ENCODE data around the gene PWWP2B.

PWWP2B gene

DNA sequence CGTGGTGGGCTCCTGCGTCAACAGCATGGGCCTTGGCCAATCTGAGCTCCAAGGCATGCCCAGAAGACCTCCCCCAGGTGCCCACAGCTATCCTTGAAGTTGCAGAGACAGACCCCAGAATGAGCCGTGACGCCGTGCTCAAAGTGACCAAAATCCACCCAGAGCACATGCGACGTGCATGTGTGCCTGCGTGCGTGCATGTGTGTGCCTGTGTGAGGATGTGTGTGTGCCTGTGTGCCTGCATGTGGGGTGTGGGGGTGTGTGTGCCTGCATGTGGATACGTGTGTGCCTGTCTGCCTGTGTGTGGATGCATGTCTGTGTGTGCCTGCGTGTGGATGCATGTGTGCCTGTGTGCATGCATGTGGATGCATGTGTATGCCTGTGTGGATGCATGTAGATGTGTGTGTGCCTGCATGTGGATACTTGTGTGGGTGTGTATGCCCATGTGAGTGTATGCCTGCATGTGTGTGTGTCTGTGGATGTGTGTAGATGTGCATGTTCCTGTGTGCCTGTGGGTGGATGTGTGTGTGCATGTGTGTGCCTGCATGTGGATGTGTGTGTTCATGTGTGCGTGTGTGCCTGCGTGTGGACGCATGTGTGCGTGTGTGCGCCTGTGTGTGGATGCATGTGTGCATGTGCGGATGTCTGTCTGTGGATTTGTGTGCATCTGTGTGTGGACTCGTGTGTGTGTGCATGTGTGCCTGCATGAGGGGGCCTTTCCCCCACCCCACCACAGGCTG is 42.6 kb downstream of the PWWP2B start:
- no peak overlapping the region for H2AFZ ChIP-seq (ENCODE audit: low read depth, low read length)
- H3K4me3 ChIP-seq (ENCODE audit: low read length) = no peak overlapping the region
- H3K4me1 ChIP-seq (ENCODE audit: low read length) = peaks cover 9% of the 10 kb centered on the region; the same call in 1 of the 2 replicates
- no peak for TF ChIP-seq EZH2phosphoT487 (IDR thresholded peaks at IDR 0.05; ENCODE audit: low read depth)
- TF ChIP-seq, protein P1, sequence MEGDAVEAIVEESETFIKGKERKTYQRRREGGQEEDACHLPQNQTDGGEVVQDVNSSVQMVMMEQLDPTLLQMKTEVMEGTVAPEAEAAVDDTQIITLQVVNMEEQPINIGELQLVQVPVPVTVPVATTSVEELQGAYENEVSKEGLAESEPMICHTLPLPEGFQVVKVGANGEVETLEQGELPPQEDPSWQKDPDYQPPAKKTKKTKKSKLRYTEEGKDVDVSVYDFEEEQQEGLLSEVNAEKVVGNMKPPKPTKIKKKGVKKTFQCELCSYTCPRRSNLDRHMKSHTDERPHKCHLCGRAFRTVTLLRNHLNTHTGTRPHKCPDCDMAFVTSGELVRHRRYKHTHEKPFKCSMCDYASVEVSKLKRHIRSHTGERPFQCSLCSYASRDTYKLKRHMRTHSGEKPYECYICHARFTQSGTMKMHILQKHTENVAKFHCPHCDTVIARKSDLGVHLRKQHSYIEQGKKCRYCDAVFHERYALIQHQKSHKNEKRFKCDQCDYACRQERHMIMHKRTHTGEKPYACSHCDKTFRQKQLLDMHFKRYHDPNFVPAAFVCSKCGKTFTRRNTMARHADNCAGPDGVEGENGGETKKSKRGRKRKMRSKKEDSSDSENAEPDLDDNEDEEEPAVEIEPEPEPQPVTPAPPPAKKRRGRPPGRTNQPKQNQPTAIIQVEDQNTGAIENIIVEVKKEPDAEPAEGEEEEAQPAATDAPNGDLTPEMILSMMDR (IDR thresholded peaks at IDR 0.05; ENCODE audit: low read depth, low read length) = no peak
- H3K27me3 ChIP-seq (ENCODE audit: low read depth, low read length) = no peaks in the 10 kb centered on the region
- H3K9me3 ChIP-seq (ENCODE audit: insufficient read depth, low read length) = no peaks in the 10 kb centered on the region
- no peak overlapping the region for H3K9ac ChIP-seq (ENCODE audit: low read length)
- no peak overlapping the region for H3K27ac ChIP-seq (ENCODE audit: low read length)
- no peaks in the 10 kb centered on the region for H3K79me2 ChIP-seq (ENCODE audit: low read length)
- H3K4me2 ChIP-seq (ENCODE audit: low read length) = no peak overlapping the region
- H4K20me1 ChIP-seq (ENCODE audit: insufficient read depth, low read length) = no peaks in the 10 kb centered on the region
- no peaks in the 10 kb centered on the region for H3K36me3 ChIP-seq (replicated peaks; ENCODE audit: low read depth, low read length)

- Histone ChIP-seq H3K79me2 (ENCODE audit: low read length) (no peaks in the 10 kb centered on the region), H3K27ac (ENCODE audit: low read length) (no peak overlapping the region), H3K9me3 (ENCODE audit: insufficient read depth, low read length) (no peaks in the 10 kb centered on the region), H3K4me3 (ENCODE audit: low read length) (no peak overlapping the region), H3K36me3 (replicated peaks; ENCODE audit: low read depth, low read length) (no peaks in the 10 kb centered on the region), H3K27me3 (ENCODE audit: low read depth, low read length) (no peaks in the 10 kb centered on the region), H3K4me1 (ENCODE audit: low read length) (peaks cover 9% of the 10 kb centered on the region; the same call in 1 of the 2 replicates), H3K9ac (ENCODE audit: low read length) (no peak overlapping the region), H4K20me1 (ENCODE audit: insufficient read depth, low read length) (no peaks in the 10 kb centered on the region), H3K4me2 (ENCODE audit: low read length) (no peak overlapping the region), H2AFZ (ENCODE audit: low read depth, low read length) (no peak overlapping the region)
- TF ChIP-seq, protein P1 (IDR thresholded peaks at IDR 0.05; ENCODE audit: low read depth, low read length) = no peak
- no peak for TF ChIP-seq EZH2phosphoT487 (IDR thresholded peaks at IDR 0.05; ENCODE audit: low read depth)
Observed at GRCh38 chr10:132440791-132441565, 44.0 kb downstream of the PWWP2B start.

DNA sequence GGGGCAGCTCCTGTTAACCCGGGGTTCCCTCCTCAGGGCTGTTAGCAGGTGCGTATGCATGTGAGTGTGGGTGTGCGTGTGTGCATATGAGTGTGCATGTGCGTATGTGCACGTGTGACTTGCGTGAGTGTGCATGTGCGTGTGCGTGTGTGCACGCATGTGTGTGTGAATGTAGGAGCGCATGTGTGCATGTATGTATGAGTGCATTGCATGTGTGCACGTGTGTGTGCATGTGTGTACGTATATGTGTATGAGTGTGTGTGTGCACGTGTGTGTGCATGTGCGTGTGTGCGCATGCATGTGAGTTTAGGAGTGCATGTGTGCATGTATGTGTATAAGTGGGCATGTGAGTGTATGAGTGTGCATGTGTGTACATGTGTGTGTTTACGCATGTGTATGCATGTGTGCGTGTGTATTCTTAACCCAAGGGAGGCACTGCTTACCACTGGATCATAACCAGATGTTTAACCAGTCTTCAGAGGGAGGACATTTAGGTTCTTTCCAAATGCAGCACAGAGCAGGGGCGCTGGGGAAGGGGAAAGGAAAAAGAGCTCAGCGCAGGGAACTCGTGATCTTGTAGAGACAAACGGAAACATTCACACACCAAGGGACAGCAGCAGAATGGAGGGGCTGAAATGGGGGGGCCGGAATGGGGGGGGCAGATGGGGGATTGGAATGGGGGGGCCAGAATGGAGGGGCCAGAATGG is 45.0 kb downstream of the PWWP2B start:
- no peak overlapping the region for H3K4me2 ChIP-seq (ENCODE audit: low read length)
- no peaks in the 10 kb centered on the region for H3K9me3 ChIP-seq (ENCODE audit: insufficient read depth, low read length)
- TF ChIP-seq, protein P1 (IDR thresholded peaks at IDR 0.05; ENCODE audit: low read depth, low read length) = no peak
- TF ChIP-seq EZH2phosphoT487 (IDR thresholded peaks at IDR 0.05; ENCODE audit: low read depth) = no peak
- H3K27me3 ChIP-seq (ENCODE audit: low read depth, low read length) = no peaks in the 10 kb centered on the region
- H3K4me3 ChIP-seq (ENCODE audit: low read length) = no peak overlapping the region
- no peaks in the 10 kb centered on the region for H3K79me2 ChIP-seq (ENCODE audit: low read length)
- no peak overlapping the region for H3K9ac ChIP-seq (ENCODE audit: low read length)
- no peaks in the 10 kb centered on the region for H3K36me3 ChIP-seq (replicated peaks; ENCODE audit: low read depth, low read length)
- no peak overlapping the region for H2AFZ ChIP-seq (ENCODE audit: low read depth, low read length)
- H4K20me1 ChIP-seq (ENCODE audit: insufficient read depth, low read length) = no peaks in the 10 kb centered on the region
- peaks cover 17% of the 10 kb centered on the region for H3K4me1 ChIP-seq (ENCODE audit: low read length)
- H3K27ac ChIP-seq (ENCODE audit: low read length) = no peak overlapping the region

GRCh38 chr10:132442636-132443035 is 45.6 kb downstream of the PWWP2B start:
- TF ChIP-seq EZH2phosphoT487 (IDR thresholded peaks at IDR 0.05; ENCODE audit: low read depth) = no peak
- TF ChIP-seq, protein P1 (IDR thresholded peaks at IDR 0.05; ENCODE audit: low read depth, low read length) = no peak
- no peak overlapping the region for H2AFZ ChIP-seq (ENCODE audit: low read depth, low read length)
- H3K9ac ChIP-seq (ENCODE audit: low read length) = no peak overlapping the region
- H3K79me2 ChIP-seq (ENCODE audit: low read length) = no peaks in the 10 kb centered on the region
- no peak overlapping the region for H3K4me3 ChIP-seq (ENCODE audit: low read length)
- H3K9me3 ChIP-seq (ENCODE audit: insufficient read depth, low read length) = no peaks in the 10 kb centered on the region
- H3K27ac ChIP-seq (ENCODE audit: low read length) = no peak overlapping the region
- no peaks in the 10 kb centered on the region for H3K27me3 ChIP-seq (ENCODE audit: low read depth, low read length)
- H4K20me1 ChIP-seq (ENCODE audit: insufficient read depth, low read length) = no peaks in the 10 kb centered on the region
- peaks cover 24% of the 10 kb centered on the region for H3K4me1 ChIP-seq (ENCODE audit: low read length)
- no peaks in the 10 kb centered on the region for H3K36me3 ChIP-seq (replicated peaks; ENCODE audit: low read depth, low read length)
- H3K4me2 ChIP-seq (ENCODE audit: low read length) = no peak overlapping the region
